Ascending aorta (tissue), 2 donors: ENCODE measurements around the gene USP10. TPM values are rescaled to one million over a fixed set of nuclear protein-coding genes. Genes with fewer than 3 reads are reported as not detected.

Experiments
- DNase-seq, 2 donors: peaks; one replicate each; pipeline ENCODE4 v3.0.0-alpha.2; 2019; ENCODE audit warnings: low spot score in 2 of 2
- H3K27ac ChIP-seq, 2 donors: fragments of 200-600 bp; sonication (generic); one replicate each; pipeline ENCODE4 v1.5.1; 2016 to 2017; ENCODE audit warnings: mild to moderate bottlenecking in 1 of 2
- H3K27me3 ChIP-seq: fragments of 200-600 bp; sonication (generic); one replicate; pipeline ENCODE4 v1.5.1; 2017
- H3K36me3 ChIP-seq, 2 donors: fragments of 200-600 bp; sonication (generic); one replicate each; pipeline ENCODE4 v1.5.1; 2016
- H3K4me1 ChIP-seq, 2 donors: fragments of 200-600 bp; sonication (generic); one replicate each; pipeline ENCODE4 v1.5.1; 2016 to 2017; ENCODE audit warnings: mild to moderate bottlenecking in 1 of 2
- H3K4me3 ChIP-seq, 2 donors: fragments of 200-600 bp; sonication (generic); one replicate each; pipeline ENCODE4 v1.5.1; 2016 to 2017; ENCODE audit warnings: mild to moderate bottlenecking in 1 of 2
- H3K9me3 ChIP-seq, 2 donors: fragments of 200-600 bp; sonication (generic); one replicate each; pipeline ENCODE4 v1.5.1; 2016
- intact Hi-C: fragments of 100-400 bp; cut with DNase I; formaldehyde crosslinking; loops from one replicate; pipeline ENCODE4 v1.15.1; 2023
- total RNA-seq: library from RNA; depleted of rRNA; stranded (reverse); fragments of >200 nt; gene quantifications from one replicate; pipeline ENCODE4 v1.1.0, GENCODE V29; 2016
- TF ChIP-seq, protein P1 (sequence below), 3 experiments: fragments of 200-600 bp in 2 of 3; fragments of 450-650 bp in 1 of 3; sonication (generic) in 2 of 3; IDR thresholded peaks; one replicate each; pipeline ENCODE4 v1.5.1; 2016 to 2019; ENCODE audit warnings: antibody characterized with exemption in 3 of 3, mild to moderate bottlenecking in 1 of 3, moderate library complexity in 1 of 3

Gene USP10
- total RNA-seq, 1 donor from 2014 or later, result 27.8 TPM

DNA sequence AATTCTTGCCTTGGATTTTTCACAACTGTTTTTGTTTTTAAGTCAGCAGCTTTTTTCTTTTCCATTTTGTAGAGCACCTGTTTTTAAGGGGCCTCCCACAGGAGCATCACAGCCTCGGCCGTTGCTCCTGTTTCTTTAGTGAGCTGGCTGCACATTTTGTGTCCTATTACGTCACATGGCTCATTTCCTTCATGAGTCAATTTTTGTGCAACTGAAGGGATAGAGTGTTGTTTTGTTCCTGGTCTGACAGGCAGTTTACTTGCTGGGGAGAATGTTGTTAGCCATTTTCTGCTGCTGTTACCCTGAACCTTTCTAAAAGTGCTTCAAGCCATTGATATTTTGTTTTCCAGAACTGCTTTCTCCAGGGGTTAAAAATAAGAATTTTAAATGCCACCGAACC is 75.0 kb downstream of the USP10 start:
- intact Hi-C loops, result no loop called here
- peaks cover 48 to 80% of the 10 kb centered on the region in 2 donors for H3K36me3 ChIP-seq
- TF ChIP-seq, protein P1, sequence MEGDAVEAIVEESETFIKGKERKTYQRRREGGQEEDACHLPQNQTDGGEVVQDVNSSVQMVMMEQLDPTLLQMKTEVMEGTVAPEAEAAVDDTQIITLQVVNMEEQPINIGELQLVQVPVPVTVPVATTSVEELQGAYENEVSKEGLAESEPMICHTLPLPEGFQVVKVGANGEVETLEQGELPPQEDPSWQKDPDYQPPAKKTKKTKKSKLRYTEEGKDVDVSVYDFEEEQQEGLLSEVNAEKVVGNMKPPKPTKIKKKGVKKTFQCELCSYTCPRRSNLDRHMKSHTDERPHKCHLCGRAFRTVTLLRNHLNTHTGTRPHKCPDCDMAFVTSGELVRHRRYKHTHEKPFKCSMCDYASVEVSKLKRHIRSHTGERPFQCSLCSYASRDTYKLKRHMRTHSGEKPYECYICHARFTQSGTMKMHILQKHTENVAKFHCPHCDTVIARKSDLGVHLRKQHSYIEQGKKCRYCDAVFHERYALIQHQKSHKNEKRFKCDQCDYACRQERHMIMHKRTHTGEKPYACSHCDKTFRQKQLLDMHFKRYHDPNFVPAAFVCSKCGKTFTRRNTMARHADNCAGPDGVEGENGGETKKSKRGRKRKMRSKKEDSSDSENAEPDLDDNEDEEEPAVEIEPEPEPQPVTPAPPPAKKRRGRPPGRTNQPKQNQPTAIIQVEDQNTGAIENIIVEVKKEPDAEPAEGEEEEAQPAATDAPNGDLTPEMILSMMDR (IDR thresholded peaks at IDR 0.05), result no peak
- no peaks in the 10 kb centered on the region for H3K4me1 ChIP-seq
- no peaks in the 10 kb centered on the region for H3K9me3 ChIP-seq
- no peak overlapping the region for H3K27ac ChIP-seq
- DNase-seq, result no peak
- H3K27me3 ChIP-seq, result no peaks in the 10 kb centered on the region
- no peak overlapping the region for H3K4me3 ChIP-seq

DNA sequence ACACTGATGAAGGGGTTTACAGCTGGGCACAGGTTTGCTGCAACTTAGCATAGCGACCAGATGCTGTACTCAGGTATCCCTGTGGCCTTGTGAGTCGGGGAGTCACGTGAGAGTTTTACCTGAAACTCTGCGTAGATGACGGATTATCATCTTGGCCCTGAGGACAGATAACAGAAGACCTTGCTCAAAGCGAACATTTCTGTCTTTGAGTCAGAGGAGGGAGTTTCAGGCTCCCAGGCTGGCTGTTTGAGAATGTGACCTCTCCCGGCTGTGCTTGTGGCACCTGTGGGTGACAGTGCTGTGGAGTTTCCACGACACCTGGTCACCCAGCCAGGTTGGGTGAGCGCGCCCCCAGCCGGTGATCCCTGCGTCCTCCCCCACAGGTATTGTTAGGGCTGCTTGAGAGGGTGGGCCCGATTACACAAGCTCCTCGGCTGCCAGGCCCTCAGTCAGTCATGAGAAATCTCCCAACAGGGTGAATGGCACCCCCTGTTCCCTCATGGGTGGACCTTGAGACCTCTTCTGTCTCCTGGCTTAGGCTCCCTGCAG is 75.5 kb downstream of the USP10 start:
- TF ChIP-seq, protein P1 (IDR thresholded peaks at IDR 0.05), result no peak
- no peaks in the 10 kb centered on the region for H3K27me3 ChIP-seq
- no peaks in the 10 kb centered on the region for H3K4me1 ChIP-seq
- no peaks in the 10 kb centered on the region for H3K9me3 ChIP-seq
- no peak overlapping the region for H3K4me3 ChIP-seq
- no peak overlapping the region for H3K27ac ChIP-seq
- H3K36me3 ChIP-seq, result peaks cover 50 to 82% of the 10 kb centered on the region in 2 donors
- intact Hi-C loops, result no loop called here
- no peak for DNase-seq

DNA sequence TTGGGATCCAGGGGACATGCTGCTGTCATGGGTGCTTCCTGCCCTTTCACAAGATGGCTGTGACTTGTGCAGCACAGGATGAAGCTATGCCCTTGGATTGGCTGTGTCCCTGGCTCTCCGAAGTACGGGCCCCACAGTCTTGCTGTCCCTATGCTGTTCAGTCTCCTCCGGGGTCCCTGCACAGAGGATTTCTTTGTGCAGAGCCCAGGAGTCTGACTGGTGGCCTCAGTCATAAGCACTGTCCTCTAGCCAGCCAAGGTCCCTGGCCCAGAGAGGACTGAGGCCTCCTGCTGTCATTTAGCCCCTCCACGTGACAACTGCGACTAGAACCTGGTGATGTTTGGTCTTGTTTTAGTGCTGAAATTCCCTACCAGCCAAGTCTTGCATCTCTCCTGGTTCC is 77.6 kb downstream of the USP10 start:
- Histone ChIP-seq H3K27ac (no peak overlapping the region), H3K36me3 (peaks cover 50 to 69% of the 10 kb centered on the region in 2 donors), H3K4me1 (no peaks in the 10 kb centered on the region), H3K27me3 (no peaks in the 10 kb centered on the region), H3K4me3 (no peak overlapping the region), H3K9me3 (no peaks in the 10 kb centered on the region)
- intact Hi-C loops, result no loop called here
- TF ChIP-seq, protein P1 (IDR thresholded peaks at IDR 0.05), result no peak
- no peak for DNase-seq

DNA sequence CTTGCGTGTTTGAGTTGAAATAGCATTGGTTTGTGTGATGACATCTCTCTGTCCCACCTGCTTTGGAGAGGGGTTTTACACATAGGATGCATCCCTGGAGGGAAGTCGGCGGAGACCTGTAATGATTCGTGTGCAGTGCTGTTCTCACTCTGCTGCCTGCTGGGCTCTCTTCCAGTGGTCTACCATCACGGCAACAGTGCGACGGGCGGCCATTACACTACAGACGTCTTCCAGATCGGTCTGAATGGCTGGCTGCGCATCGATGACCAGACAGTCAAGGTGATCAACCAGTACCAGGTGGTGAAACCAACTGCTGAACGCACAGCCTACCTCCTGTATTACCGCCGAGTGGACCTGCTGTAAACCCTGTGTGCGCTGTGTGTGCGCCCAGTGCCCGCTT is 78.9 kb downstream of the USP10 start:
- Histone ChIP-seq H3K27me3 (no peaks in the 10 kb centered on the region), H3K36me3 (peaks cover 44 to 56% of the 10 kb centered on the region in 2 donors), H3K27ac (no peak overlapping the region), H3K4me3 (no peak overlapping the region), H3K4me1 (no peaks in the 10 kb centered on the region), H3K9me3 (no peaks in the 10 kb centered on the region)
- intact Hi-C loops, result no loop called here
- TF ChIP-seq, protein P1 (IDR thresholded peaks at IDR 0.05), result no peak
- no peak for DNase-seq

DNA sequence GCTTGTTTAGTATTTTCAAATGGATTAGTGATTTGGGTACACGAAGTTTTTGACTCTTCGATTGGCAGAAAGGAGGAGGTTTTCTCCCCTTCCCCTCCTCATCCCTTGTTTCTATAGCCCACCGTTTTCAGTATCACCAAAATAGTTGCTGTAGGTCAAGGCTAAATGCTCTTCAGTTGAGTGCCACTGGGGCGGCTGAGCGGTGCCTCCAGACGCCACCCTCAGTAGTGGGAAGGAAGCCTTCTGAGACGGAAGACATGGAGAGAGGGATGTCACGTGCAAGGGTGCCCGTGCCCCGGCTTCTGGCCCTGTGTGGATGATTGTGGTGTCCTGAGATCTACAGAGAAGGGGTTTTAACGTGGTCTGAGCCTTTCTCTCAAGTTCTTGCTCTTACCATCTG is 80.3 kb downstream of the USP10 start:
- TF ChIP-seq, protein P1 (IDR thresholded peaks at IDR 0.05), result no peak
- Histone ChIP-seq H3K27me3 (no peaks in the 10 kb centered on the region), H3K9me3 (no peaks in the 10 kb centered on the region), H3K36me3 (peaks cover 39 to 44% of the 10 kb centered on the region in 2 donors), H3K27ac (no peak overlapping the region), H3K4me1 (no peaks in the 10 kb centered on the region), H3K4me3 (no peak overlapping the region)
- intact Hi-C loops, result no loop called here
- DNase-seq, result no peak
